ENCODE data around the gene ZNF682. TPM values are rescaled to one million over a fixed set of nuclear protein-coding genes. Genes with fewer than 3 reads are reported as not detected.

ZNF682 gene
- total and polyA plus RNA-seq, 4 donors, result 9.2 to 16.3 (median 12.4) TPM

DNA sequence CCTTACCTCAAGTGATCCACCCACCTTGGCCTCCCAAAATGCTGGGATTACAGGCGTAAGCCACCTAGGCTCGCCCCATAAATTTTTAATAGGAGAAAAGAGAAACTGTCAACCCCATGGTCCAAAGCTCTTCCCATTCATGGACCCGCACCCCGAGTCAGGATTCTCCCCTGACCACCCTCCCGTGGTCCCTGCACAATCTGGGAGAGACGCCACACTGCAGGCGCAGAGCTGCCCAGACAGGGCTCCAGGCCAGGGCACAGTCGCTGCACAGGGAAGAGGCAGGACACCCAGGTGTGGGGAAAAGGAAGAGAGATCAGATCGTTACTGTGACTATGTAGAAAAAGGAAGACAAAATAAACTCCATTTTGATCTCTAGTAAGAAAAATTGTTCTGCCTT, 84.1 kb downstream of the ZNF682 start:
- no peaks in the 10 kb centered on the region for H3K27me3 ChIP-seq (ENCODE audit: control insufficient read depth, insufficient read depth, low read length)
- no peaks in the 10 kb centered on the region for H3K9me3 ChIP-seq (ENCODE audit: control insufficient read depth, insufficient read depth, low read length)
- no peak overlapping the region for H3K27ac ChIP-seq (ENCODE audit: low read depth, low read length)
- H3K4me1 ChIP-seq (ENCODE audit: control insufficient read depth, insufficient read depth, low read length), result peaks cover 7% of the 10 kb centered on the region
- H3K4me3 ChIP-seq (ENCODE audit: low read depth, low read length), result no peak overlapping the region
- H3K36me3 ChIP-seq (ENCODE audit: control insufficient read depth, insufficient read depth, low read length), result no peaks in the 10 kb centered on the region
- no peak for DNase-seq (ENCODE audit: low read depth in 4 of 6, low spot score in 6 of 6)
- 100% methylated on average over 2 of the region's 9 CpGs for WGBS (ENCODE audit: insufficient coverage)

Small RNA genes within 50 kb of the gene (small RNA-seq; reads per million reads assigned to genes)
- not detected for gene AC006539.3 (ENCODE audit: low replicate concordance)

Other genes starting within 250 kb of the ZNF682 start
- gene ZNF506, start 217.8 kb downstream of the ZNF682 start, total RNA-seq, result 10 to 100 TPM; 32.9 to 46.0 TPM
- 10 to 100 TPM; 26.9 to 27.3 TPM for gene ZNF506, start 217.8 kb downstream of the ZNF682 start, polyA plus RNA-seq (ENCODE audit: insufficient read length in 2 of 2)
- 10 to 100 TPM; 20.8 to 27.2 TPM for gene ZNF253, start 173.6 kb downstream of the ZNF682 start, total RNA-seq
- gene ZNF253, start 173.6 kb downstream of the ZNF682 start, polyA plus RNA-seq (ENCODE audit: insufficient read length in 2 of 2), result 10 to 100 TPM; 22.3 to 22.8 TPM
- gene ZNF93, start 138.6 kb downstream of the ZNF682 start, total RNA-seq, result 10 to 100 TPM; 11.4 to 14.3 TPM
- gene ZNF93, start 138.6 kb downstream of the ZNF682 start, polyA plus RNA-seq (ENCODE audit: insufficient read length in 2 of 2), result 10 to 100 TPM; 10.5 to 10.9 TPM
- gene ZNF90, start 38.5 kb upstream of the ZNF682 start, total RNA-seq, result 1 to 10 TPM; 2.8 to 3.7 TPM
- gene ZNF90, start 38.5 kb upstream of the ZNF682 start, polyA plus RNA-seq (ENCODE audit: insufficient read length in 2 of 2), result 1 to 10 TPM; 4.2 to 8.1 TPM
- gene ZNF486, start 127.7 kb upstream of the ZNF682 start, total RNA-seq, result 1 to 10 TPM; 9.1 to 9.5 TPM
- 1 to 10 TPM; 5.5 to 5.8 TPM for gene ZNF486, start 127.7 kb upstream of the ZNF682 start, polyA plus RNA-seq (ENCODE audit: insufficient read length in 2 of 2)